NCI-H524 treated with DMSO at 0.1 percent for 48 hours (cell line): Measurements from ENCODE around the gene SCFD2.
"Not testable (repeated sequence)": the region's sequence is repeated elsewhere in the genome, so short reads cannot be mapped to it uniquely, and the experiment has no call there.

Experiments
- DNase-seq: peaks from one replicate; lab custom pipeline; 2025; lab: John Stamatoyannopoulos, UW

SCFD2 gene

GRCh38 chr4:53186714-53187358 is 179.0 kb downstream of the SCFD2 start:
- no peak for DNase-seq

DNA sequence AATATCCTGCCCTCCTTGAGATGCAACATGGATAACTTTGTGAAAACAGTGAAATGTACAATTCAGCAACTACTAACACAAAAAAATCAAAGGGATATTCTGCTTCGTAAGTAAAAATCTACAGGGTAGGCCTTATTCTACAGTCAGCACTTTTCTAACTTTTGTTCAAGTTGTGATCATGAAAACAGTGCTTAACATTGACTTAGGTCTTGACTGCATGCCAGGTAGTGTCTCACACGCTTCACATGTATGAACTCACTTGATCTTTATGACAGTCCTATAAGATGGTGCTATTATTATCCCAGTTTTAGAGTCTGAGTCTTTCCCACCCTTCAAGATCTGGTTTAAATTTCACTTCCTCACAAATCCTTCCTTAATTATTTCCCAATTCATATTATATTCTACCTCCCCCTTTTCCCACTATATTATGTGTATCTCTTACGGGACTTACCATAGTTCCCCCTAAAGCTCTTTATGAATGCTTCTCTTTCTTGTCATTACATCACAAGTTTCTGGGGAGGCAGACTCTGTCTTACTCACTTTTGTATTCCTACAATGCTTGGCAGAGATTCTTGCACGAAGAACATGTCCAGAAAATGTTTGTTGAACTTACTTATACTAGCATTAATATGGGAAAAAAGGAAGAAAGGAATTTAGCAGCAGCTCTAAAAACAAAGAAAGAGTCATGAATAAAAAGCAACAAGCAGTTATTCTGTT is 179.8 kb downstream of the SCFD2 start:
- no peak for DNase-seq

- DNase-seq, result no peak
Observed at GRCh38 chr4:53183754-53184153, 182.1 kb downstream of the SCFD2 start.

- not testable (repeated sequence) for DNase-seq
Observed at GRCh38 chr4:53177751-53178150, 188.1 kb downstream of the SCFD2 start.

DNA sequence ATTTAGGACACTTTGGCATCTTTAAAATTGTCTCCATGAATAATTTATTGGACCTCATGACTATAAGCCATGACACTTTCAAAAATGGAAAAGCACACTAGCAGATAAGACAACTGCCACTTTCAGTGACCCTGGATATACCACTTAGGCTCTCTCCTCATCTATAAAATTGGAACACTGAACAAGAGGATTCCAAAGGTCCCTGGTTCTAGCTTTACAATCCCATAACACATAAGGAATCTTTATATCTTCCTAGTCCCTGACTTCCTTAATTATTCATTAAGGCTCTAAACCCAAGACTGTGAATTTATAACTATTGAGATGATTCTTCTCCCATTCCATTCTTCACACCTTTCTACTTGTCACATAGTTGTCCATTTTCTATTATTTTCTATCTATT is 190.2 kb downstream of the SCFD2 start:
- no peak for DNase-seq

DNA sequence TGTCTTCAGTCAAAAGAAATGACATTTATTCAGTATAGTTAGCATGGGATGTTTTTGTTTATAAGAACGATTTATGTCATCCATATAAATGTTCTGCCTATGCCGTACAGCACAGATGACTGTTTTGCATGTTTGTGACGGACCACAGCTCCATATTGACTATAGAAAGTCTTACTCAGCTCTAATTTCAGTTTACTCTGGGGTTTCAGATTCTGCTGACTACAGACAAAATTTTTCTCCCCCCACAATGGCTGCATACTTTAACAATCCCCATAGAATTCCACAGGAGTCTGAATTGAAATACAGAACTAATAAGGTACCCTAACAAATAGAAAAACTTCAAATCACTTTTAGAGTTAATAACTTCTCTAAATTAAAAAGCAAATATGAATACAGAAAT is 191.0 kb downstream of the SCFD2 start:
- no peak for DNase-seq

DNA sequence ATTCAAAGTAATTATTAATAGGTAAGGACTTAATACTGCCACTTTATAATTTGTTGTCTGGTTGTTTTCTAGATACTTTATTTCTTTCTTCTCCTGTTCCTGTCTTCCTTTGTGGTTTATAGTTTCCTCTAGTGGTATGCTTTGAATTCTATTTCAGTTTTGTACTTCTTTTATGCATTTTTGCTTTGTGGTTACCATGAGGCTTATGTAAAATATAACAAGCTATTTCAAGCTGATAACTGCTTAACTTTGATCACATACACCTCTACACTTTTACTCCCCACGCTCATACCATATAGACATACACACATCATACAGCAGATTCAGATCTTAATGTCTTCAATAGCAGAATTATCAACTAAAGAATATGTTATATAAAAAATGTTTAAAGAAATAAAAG is 192.3 kb downstream of the SCFD2 start:
- no peak for DNase-seq

DNA sequence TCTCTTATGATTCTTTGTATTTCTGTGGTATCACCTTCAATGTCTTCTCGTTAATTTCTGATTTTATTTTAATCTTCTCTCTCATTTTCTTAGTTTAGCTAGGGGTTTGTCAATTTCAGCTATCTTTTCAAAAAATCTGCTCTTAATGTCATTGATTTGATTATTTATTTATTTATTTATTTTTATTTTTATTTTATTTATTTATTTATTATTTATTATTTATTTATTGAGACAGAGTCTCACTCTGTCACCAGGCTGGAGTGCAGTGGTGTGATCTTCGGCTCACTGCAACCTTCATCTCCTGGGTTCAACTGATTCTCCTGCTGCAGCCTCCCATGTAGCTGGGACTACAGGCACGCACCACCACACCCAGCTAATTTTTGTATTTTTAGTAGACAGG is 194.1 kb downstream of the SCFD2 start:
- DNase-seq, result no peak

GRCh38 chr4:53169695-53170617 is 195.9 kb downstream of the SCFD2 start:
- no peak for DNase-seq

- no peak for DNase-seq
Observed at GRCh38 chr4:53168228-53168627, 197.6 kb downstream of the SCFD2 start.

DNA sequence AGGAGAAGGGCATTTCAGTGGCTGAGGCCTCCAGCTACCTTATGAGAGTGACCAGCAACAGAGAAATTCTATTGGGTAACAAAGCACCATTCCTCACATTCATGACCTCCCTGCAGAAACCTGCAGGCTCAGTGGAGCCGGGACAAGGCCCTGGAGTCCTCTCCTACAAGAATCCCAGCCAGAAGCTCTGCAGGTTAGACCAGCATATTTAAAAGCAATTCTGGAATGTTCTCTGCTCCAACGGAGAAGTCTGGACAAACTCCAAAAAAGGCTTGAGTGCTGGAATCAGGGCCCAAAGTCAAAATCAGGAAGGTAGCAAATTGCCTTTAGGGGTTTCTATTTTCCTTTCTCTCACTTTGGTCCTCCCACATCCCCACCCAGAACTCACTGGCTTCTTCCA is 202.9 kb downstream of the SCFD2 start:
- no peak for DNase-seq

- no peak for DNase-seq
Observed at GRCh38 chr4:53161787-53162433, 204.0 kb downstream of the SCFD2 start.

GRCh38 chr4:53161051-53161786 is 204.6 kb downstream of the SCFD2 start:
- DNase-seq, result no peak

DNA sequence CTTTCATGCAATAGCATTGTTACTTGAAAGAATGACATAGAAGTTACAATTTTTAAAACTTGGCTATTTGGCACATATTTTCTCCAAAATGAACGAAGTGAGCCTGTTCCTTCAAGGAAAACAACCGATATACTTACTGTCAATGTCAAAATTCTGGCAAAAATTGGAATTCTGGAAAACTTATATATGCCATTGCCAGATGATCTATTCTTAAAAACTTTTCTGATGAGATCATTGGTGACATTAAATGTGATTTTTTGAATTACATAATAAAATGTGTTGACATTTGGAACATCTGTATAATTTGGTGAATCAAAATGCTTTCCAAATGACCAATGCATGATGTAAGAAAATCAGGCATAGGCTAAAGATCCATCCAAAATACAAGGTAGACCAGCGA is 209.0 kb downstream of the SCFD2 start:
- DNase-seq, result no peak

DNA sequence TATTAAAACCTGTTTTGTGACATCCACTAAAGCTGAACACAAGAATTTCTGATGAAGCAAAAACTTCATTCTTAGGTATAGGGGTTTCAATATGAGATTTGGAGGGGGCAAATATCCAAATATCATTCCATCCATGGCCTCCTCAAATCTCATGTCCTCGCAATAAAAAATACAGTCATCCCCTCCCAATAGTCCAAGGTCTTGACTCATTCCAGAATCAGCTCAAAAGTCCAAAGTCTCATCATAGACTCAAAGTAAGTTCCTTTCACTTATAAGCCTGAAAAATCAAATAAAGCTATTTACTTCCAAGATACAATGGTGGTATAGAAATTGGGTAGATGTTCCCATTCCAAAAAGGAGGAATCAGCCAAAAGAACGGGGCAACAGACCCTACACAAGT is 213.4 kb downstream of the SCFD2 start:
- no peak for DNase-seq

DNA sequence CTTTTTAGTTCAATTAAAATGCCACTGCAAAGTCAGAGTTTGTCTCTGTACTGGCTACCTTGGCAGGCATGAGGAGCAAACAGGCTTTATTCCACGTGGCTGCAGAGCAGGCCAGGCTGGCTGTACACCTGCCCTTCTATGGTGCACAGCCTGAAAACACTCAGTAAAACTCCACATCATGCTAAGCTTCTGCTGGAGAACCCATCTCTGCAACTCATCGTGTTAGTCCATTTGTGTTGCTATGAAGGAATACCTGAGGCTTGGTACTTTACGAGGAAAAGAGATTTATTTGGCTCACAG is 214.4 kb downstream of the SCFD2 start:
- no peak for DNase-seq

- no peak for DNase-seq
Observed at GRCh38 chr4:53150631-53151488, 215.0 kb downstream of the SCFD2 start.

GRCh38 chr4:53147711-53148110 is 218.2 kb downstream of the SCFD2 start:
- no peak for DNase-seq

DNA sequence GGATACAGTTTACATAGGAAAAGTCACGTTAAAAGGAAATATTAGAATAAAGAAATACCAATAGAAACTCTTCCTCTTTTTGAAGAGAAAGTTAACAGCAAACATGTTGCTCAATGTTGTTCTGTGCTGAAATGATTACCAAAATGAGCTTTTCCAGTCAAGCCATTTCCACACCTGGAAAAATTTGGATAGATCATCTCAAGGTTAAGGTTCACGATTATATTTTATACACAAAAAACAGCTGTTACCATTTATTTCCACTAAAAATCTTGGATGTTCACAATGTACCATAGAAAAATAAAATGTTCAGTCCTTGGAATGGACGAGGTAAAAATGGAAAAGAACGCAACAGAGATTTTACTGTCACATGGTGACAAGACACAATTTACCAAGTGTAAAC is 218.7 kb downstream of the SCFD2 start:
- no peak for DNase-seq

- DNase-seq, result no peak
Observed at GRCh38 chr4:53141308-53141707, 224.6 kb downstream of the SCFD2 start.

- DNase-seq, result not testable (repeated sequence)
Observed at GRCh38 chr4:53139256-53139655, 226.6 kb downstream of the SCFD2 start.
